Middle frontal gyrus (tissue), 1 donor: ENCODE data around the gene LRRTM2.

ENCODE experiments used
- DNase-seq: peaks from one replicate; pipeline ENCODE4 v3.0.0-alpha.2; 2015; ENCODE audit warnings: low spot score; ENCODE audit errors: extremely low spot score

The LRRTM2 gene

DNA sequence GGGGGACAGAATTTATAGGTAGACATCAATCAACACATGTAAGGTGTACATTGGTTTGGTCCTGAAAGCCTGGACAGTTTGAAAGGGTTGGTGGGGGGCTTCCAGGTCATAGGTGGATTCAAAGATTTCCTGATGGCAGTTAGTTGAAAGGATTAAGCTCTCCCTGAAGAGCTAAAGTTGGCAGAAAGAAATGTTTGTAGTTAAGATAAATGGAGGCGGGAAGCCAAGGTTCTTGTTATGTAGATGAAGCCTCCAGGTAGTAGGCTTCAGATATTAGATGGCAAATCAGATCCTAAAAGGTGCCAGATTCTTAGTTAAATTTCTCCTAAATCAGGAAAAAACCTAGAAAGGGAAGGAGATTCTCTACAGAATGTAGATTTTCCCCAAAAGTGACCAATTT, 9.0 kb upstream of the LRRTM2 start:
- no peak for DNase-seq

DNA sequence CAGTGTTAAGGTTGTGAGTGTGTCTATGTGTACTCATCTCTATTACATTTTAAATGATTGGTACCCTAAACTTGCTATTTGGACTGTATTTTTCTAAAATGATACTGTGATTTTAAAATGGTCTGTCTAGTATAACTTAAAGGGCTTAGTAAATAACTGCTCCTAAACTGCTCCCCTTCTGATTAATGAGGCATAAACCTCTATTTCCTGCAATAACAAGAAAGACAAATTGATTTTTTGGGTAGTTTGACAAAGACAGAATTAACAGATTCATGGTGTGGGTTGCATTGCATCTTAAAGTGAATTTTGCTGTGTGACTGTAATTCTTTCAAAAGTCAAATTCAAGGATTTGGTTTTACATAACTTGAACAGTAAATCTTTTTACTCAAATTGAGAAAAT, 8.1 kb upstream of the LRRTM2 start:
- no peak for DNase-seq

DNA sequence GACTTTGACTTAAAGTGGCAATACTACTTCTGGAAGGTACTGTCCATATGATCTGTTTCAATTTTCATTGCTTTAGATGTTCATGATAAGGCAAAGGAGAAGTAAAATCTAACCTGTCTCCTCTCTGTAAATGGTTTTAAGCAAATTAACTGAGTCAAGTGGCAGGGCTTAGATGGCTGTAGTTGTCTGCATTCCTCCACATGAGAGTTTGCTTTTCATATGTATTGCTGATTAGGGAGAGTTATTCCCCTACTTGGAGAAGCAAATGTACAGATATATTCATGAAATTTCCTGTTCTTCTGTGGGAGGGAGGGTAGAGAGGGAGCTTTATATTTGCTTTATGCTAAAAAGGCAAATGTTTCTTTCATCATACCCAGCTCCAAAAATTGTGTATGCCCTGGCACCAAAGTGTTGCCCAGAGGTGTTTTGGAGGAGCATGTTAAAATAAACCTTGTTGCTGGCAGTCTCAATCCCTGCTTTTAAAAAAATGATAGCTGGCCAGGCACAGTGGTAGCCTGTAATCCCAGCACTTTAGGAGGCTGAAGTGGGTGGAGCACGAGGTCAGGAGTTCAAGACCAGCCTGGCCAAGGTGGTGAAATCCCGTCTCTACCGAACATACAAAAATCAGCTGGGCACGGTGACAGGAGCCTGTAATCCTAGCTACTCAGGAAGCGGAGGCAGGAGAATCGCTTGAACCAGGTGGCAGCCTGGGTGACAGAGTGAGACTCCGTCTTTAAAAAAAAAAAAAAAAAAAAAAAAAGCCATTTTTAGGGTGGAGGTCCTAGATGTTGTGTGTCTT, 3.5 kb upstream of the LRRTM2 start:
- no peak for DNase-seq

DNA sequence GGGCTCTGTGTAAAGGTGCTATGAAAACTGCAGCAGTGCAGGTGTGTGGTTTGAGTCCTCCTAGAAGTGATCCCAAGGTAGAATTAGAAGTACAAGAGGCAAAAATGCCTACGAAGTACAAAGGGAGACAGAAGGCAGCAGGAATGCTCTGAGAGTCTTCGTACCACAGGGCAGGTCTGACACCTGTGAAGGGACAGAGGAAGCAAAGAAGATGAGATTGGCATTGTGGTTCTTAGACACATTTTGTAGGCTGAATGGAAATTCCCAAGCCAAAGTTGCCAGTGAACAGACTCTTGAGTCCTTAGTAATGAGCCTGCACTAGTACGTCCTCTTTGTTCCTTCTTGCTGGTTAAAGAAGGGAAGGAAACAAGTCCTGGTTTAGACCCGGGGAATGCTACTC, 1.7 kb upstream of the LRRTM2 start:
- DNase-seq, result no peak

DNA sequence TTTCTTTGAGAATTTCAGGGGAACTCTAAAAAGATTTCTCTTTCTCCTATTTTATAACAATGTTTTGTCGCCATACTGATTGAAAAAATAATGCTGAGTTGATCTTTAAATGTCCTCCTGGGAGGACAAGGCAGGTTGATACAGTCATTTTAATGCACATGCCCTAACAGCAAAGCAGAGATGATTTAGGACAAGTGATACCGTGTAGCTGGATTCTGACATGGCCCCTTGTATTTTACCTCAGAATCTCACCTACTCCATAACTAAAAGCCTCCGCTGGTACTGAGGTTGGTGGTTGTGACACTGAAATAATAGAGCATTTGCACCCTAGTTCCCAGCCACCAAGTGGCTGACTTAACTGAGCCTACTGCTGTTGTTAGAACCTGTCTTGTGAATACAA, 811 bp upstream of the LRRTM2 start:
- no peak for DNase-seq

DNA sequence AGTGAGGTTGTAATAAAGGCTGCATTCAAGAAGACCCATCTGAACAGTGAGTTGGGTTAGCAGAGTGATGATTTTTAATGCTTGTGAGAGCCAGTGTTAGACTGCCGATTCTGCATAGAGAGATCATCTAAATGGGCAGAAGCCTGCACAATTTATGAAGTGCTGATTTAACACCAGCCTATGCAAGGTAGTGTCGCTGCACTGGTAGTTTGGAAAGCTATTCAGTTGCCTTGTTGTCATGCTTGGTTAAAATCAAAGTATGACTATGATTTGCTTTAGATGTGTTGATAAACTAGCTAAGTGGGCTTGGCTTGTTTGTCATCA, 379 bp upstream of the LRRTM2 start:
- no peak for DNase-seq

DNA sequence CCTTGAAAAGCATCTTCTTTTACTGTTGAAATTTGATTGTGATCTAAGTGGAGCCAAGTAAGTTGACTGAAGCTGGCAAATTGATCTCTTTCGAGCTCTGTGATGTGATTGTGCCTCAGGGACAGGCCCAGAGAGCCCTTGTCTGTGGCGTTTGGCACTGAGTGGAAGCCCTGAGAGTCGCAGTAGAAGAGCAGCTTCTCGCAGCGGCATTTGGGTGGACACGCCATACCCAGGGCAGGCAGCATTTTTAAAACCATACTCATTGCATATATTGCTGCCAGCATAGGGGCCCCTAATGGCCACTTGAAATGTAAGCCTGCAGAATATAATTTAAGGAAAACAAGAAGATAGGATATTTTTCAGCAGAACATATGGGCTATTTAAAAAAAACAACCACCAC, 894 bp downstream of the LRRTM2 start:
- DNase-seq, result no peak

DNA sequence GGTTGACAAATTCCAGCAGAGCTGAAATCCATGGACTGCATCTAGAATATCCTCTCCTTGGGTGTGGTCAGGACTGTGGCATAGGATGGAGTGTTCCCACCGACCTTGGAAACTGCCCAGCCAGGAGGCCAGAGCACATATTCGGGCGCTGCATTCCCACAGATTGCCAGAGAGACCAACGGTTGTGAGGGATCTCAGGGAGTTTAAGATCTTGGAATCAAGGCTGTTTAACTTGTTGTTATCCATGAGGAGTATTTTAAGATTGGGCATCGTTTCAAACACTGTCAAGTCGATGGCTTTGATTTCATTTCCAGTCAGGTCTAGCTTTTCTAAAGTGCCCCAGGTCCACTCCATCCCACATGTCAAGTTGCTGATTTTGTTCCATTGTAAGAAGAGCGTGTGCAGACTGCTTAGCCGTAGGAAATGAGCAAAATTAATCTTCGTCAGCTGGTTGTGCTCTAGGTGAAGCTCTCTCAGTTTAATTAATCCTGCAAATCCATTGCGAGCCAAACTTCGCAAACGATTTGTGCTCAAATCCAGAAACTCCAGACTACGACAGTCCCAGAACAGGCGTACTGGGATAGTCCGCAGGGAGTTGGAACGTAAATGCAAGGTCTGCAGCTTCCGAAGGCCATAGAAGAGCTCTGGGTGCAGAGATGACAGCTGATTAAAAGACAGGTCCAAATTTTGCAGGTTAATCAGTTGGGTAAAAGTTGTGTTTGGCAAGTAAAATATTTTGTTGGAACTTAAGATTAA, 1.5 kb downstream of the LRRTM2 start:
- DNase-seq, result no peak

DNA sequence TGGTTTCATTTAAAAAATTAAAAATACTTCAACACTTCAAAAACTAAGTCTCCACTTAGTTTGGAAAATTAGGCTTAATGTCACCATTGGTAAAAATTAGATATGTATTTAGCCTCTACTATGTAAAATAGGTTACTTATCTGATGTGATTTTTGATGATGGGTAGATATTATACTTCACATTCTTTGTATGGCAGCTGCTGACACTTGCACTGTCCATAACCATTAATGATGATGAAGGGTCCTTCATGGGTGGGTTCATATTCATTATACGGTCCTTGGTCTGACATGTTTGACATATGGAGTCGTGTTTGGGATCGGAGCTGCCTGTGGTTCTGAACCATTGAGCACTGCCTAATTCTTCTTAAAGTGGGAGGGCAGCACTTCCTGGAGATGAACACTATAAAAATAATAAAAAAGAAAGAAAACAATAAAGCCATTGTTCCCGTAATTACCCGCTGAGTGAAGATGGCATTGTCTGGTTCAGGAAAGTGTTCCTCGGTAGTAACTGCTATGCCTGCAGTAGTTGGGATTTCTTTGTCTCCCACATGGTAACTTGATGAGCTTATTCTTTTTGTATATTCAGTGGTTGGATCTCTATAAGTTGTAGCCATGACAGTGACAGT, 2.2 kb downstream of the LRRTM2 start:
- DNase-seq, result no peak

DNA sequence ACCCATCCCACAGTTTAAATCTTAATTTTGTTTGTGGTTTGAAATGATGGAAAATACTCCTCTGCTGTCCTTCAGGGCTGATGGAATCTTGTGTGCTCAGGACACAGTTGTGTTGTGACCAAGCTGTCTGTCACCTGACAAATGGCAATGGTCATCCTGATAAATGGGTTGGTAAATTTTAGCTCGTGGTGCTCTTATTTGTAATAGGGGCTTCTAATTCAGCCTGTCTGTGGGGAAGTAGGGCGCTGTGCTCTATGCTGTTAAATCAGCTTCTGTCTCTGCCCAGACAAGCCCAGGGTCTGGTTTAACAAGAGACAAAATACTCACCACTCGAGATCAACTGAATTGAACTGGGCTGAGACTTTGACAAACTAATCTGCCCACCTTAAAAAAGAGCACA, 4.5 kb downstream of the LRRTM2 start:
- DNase-seq, result no peak

DNA sequence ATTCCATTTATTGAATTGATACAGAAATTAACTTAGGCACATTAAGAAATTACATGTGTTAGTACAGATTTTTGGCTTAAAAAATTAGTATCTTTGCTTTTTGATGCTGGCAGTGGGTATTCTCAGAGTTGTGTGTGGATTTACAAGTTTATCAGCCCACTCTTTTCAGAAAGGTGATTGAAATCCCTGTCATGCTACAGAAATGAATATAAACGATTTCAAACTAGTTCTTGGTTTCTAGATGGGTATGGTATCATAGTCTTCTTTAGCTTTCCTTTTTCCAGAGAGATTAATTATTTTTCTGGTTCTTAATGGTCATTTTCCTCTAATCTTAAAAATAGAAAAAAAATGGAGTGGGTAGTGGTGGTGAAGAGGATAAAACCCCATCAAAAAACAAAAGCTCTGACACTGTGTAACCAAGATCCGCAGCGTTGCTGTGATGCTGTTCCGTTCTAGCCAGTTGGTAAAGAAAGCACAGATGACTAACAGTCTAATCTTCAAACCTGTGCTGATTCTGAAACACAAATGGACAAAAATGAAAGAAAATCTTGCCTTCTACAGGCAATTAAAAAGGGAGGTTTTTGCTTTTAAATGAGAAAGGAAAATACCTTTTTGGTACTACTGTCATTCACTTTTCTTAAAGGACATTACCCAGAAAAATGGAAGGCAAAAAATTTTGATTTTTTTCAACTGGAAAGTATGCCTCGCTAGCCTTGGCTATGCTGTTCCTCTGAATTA, 5.2 kb downstream of the LRRTM2 start:
- no peak for DNase-seq

DNA sequence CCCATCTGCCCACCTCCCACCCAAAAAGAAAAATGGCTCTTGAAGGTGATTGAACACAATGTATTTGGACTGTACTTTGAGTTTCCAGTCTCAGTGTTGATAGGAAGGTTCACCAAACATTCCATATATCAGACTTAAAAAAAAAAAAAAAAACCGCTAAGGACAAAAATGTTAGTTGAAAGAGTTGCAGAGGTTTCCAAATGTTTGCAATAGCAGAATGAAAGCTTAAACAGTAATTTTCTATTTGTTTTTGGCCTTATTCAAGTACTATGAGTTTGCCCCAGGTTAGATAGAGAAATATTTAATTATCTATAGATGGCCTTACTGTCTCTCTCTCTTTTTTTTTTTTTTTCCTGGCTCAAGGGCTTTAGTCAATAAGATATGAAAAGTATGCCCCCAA, 6.1 kb downstream of the LRRTM2 start:
- no peak for DNase-seq

DNA sequence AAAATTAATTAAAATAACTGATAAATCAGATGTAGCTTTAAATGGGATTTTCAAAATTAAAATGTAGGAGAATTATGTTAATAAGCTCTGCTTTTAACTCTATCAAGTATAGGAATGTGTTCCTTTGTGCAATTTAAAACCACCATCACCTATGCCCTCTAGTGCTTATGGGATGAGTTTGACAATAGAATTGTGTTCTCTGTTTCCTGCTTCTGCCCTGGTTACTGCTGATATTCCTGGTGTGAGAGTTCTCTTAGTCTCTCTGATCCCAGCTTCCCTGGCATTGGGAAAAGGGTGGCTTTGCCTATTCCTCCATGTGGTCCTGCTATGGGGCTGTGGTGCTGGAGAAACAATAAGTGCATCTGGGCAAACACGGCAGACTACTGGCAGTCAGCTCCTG, 8.1 kb downstream of the LRRTM2 start:
- DNase-seq, result no peak

DNA sequence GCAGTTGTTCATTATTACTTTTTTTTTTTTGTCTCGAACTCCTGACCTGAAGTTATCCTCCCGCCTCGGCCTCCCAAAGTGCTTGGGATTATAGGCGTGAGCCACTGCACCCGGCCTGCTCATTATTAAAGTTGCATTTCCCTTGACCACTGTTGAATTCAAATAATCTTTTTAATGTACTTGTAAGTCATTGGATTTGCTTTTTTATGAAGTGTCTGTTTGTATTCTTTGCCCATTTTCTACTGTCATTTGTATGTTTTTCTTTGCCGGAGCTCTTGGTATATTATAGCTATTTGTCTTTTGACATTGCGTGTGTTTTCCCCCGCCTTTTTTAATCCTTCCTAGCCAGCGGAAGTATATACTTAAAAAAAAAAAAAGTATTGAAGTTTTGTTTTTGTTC, 22.0 kb downstream of the LRRTM2 start:
- no peak for DNase-seq

DNA sequence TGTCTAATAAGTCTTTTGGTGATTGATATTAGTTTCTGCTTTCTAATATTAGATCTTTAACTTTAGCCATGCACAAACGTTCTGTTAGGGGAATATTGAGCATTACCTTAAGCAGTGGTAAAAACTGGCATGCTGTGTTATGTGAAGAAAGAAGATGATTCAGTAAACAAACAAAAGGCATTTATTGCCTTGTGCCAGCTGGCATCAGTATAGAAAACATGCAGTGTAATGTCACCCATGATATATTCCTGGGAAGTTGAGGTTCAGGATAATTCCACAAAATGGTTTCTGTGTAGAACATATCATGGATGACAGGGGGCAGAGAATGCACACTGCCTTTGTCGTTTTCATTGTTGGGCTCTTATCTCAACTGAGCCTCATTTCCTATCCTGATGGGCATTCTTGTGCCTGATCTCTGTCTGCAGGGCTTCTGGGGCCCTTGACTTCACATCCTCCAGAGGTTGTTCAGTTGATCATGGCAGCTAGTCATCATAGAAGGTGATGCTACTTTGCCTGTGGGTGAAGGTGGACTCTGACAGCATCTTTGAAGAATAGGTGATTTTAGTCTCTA, 24.2 kb downstream of the LRRTM2 start:
- DNase-seq, result no peak

DNA sequence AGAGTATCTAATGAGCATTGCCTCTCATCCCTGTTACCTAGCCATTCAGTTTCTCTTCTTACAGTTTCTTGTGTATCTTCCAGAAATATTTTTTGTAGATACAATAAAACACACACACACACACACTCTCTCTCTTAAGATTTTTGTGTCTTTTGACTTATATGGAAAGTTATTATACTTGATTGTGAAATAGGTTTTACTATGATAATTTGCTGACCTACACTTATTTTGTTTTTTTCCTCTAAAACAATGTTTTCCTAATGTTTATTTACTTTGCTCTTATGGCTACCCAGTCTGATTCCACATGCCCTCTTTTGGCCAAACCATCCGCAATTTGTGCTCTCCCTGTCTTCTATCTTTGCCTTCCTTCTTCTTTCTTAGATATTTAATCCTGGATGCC, 25.3 kb downstream of the LRRTM2 start:
- DNase-seq, result no peak

DNA sequence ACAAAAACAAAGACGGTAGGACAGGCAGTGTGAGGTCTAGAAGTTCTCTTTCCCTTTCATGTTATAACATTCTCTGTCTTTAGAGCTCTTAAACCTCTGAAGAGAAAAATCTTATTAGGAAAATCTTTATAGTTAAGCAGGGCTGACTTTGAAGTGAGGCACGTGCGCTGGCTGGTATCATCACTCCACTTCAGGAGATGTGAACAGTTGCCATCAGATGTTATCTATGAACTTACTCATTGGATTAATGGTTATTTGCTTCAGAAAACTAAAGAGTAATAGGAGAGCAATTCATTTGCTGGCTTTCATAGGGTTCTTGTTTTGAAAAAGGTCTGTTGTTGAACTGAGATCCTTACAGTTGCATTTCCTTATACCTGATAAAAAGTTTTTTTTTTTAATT, 25.7 kb downstream of the LRRTM2 start:
- DNase-seq, result no peak

DNA sequence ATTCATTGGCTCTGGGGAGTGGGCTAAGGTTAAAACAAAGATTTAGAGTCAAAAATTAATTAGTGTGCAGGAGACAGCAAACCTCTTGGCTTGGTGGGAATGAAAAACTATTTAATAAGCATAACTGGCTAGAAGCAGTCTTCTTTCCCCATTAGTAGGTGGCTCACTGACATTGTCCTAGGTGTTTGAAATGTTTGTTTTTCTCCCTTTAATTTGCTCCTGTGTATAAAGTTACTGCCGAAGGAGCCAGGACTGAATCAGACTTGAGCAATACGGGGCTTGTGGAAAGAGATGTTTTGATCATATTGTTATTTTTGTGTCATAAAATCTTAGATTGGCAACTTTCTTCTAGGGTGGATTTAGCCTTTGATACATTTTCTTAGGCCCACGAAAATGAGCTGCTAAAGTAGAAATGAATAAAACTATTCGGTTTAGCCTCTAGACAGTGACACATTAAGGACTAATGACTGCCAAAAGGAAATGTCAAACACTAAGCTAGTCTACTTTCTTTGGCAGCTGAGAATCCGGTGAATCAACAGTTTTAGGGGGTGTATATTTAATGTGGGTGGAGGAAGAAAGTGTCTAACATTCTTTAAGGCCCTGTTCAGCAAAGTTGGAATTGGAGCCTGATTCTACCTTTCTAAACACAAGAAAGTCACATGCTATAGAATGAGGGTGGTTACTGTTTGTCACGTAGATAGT, 30.2 kb downstream of the LRRTM2 start:
- no peak for DNase-seq

DNA sequence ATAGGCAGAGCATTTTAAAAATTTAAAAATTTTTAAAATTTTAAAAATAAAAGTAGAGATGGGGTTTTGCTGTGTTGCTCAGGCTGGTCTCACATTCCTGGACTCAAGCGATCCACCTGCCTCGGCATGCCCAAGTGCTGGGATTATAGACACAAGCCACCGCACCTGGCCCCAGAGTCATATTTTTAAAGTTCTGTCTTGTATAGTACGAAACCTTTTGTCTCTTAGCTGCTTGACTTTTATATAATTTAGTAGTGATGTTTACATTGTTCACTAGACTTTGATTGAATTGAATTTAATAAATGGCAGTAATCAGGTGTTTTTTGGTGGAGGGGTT, 31.0 kb downstream of the LRRTM2 start:
- no peak for DNase-seq

DNA sequence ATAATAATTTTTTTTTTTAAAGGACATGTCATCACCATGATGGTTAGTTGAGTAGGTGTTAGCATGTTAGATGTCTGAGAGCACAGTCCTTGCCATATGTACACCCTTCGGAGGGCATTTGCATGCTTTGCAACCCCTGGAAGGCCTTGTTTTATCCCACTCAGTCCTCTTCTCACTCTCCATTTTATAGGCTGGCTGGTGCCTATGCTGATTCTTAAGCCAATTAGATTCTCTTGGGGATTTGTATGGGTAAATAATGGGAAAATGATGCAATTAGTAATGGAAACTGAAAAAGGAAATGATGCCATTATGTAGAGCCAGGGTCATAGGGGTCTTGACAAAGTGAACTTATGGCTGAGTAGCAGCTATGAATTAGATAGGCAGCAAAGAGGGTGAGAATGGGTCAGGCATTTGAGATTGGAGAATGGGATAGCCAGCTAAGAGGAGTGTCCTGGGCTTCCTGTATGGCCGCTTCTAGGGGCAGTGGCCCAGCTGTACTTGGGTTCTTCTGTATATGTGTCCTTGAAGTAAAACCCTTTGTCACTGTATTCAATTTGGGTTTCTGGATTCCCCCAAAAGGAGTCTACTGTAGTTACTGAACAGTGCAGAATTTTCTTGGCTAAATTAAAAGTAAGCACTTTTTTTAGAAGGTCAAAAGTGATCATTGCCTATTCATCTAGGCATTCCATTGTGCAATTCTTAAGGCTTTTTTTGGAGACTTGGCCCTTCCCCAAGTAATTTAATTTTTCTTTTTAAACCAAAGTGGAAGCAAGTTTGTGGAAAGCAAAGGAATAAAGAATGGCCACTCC, 31.6 kb downstream of the LRRTM2 start:
- no peak for DNase-seq
